ENCODE measurements around the gene ZKSCAN3. TPM values are rescaled to one million over a fixed set of nuclear protein-coding genes. Genes with fewer than 3 reads are reported as not detected.
"Not testable (repeated sequence)": the region's sequence is repeated elsewhere in the genome, so short reads cannot be mapped to it uniquely, and the experiment has no call there.

Gene ZKSCAN3
- total RNA-seq, 2 experiments from 2014 or later = 7.0 to 7.6 TPM

DNA sequence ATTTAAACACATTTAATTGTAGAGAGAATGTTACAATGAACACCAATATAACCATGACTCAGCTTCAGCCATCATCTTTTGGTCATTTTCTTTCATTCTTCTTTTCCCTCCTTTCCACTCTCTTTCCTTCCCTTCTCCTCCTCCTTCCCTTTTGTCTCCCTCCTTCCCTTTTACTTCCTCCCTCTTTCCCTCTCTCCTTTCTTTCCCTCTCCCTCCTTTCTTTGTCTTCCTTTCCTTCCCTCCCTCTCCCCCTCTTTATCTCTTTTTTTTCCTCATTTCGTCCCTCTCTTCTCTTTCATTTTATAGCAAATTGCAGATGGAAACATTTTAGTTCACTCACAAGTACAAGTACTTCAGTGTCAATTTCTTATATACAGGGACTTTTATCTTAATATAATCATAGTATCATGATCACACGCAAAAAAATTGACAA lies 1.8 kb downstream of the ZKSCAN3 start:
- H3K27ac Mint-ChIP-seq = peak overlapping the region; percentile 47
- H3K4me3 Mint-ChIP-seq = peak overlapping the region; percentile 100
- peaks cover 10% of the 10 kb centered on the region for H3K27me3 Mint-ChIP-seq
- DNase-seq (no peak), ATAC-seq (ENCODE audit: low read depth) (no peak)
- peaks cover 34% of the 10 kb centered on the region for H3K4me1 Mint-ChIP-seq
- no peaks in the 10 kb centered on the region for H3K9me3 Mint-ChIP-seq
- H3K36me3 Mint-ChIP-seq = peaks cover 21% of the 10 kb centered on the region
- POLR2A ChIA-PET = interaction anchor here (1.1 to 2.1 kb wide), 3 partner anchors 16 to 210 kb away, joined by 3 to 15 read pairs (median 3); partner anchors contain the start of genes ZKSCAN8 and ZSCAN31

DNA sequence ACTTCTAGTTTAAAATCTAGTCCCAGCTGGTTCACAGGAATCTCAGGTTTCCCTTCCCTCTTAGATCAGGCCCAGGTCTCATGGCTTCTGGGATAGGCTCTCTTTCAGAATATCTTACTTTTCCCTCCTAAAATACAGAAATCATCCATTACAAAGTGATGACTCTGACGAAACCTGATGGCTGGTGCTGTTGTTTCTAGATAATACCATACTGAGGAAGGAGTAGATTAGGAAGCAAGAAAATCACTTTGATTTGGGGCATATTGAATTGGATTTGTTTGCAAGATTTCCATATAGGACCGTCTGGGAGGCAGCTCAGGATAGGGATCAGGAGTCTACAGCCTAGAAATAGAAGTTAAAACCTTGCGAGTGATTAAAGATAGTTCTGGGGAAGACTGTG lies 3.6 kb downstream of the ZKSCAN3 start:
- Mint-ChIP-seq H3K36me3 (peaks cover 21% of the 10 kb centered on the region), H3K4me1 (peaks cover 39% of the 10 kb centered on the region), H3K27me3 (no peaks in the 10 kb centered on the region), H3K9me3 (no peaks in the 10 kb centered on the region), H3K27ac (no peak overlapping the region), H3K4me3 (no peak overlapping the region)
- ATAC-seq (ENCODE audit: low read depth) (no peak), DNase-seq (no peak)
- POLR2A ChIA-PET = interaction anchor here (0.6 kb wide), 1 partner anchor 463 kb away, joined by 4 read pairs; a partner anchor contains a TSS

DNA sequence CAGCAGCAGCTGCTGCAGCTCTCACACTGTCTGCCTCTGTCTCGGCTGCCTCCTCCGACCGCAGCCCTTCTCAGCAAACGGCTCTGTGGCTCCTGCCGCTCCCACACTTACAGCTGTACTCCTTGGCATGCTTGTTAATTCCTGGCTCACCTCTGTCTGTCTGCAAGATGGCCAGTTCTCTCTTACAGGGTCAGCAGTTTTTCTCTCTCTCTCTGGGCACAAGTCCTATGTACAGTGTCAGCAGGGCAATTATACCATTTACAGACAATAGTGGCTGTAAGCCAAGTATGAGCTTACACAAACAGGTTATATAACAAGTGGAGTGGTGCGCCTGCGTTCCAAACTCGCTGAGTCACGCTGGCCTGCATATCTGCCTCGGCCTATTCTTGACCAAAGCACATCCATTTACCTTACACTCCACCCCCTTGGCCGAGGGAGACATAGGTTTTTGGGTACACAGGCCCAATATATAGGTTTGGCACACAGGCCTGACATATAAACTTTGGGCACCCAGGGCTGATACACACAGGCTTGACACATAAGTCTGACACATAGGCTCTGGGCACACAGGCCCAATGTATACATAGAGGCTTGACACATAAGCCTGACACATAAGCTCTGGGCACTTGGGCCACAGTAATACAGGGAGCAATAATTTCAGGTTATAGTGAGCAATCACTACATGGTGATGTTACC lies 4.4 kb downstream of the ZKSCAN3 start:
- H3K4me1 Mint-ChIP-seq = peaks cover 39% of the 10 kb centered on the region
- DNase-seq (no peak), ATAC-seq (ENCODE audit: low read depth) (no peak)
- H3K4me3 Mint-ChIP-seq = no peak overlapping the region
- POLR2A ChIA-PET = interaction anchor here (0.6 kb wide), 1 partner anchor 463 kb away, joined by 4 read pairs; a partner anchor contains a TSS
- H3K36me3 Mint-ChIP-seq = peaks cover 21% of the 10 kb centered on the region
- H3K27me3 Mint-ChIP-seq = no peaks in the 10 kb centered on the region
- H3K9me3 Mint-ChIP-seq = no peaks in the 10 kb centered on the region
- no peak overlapping the region for H3K27ac Mint-ChIP-seq

DNA sequence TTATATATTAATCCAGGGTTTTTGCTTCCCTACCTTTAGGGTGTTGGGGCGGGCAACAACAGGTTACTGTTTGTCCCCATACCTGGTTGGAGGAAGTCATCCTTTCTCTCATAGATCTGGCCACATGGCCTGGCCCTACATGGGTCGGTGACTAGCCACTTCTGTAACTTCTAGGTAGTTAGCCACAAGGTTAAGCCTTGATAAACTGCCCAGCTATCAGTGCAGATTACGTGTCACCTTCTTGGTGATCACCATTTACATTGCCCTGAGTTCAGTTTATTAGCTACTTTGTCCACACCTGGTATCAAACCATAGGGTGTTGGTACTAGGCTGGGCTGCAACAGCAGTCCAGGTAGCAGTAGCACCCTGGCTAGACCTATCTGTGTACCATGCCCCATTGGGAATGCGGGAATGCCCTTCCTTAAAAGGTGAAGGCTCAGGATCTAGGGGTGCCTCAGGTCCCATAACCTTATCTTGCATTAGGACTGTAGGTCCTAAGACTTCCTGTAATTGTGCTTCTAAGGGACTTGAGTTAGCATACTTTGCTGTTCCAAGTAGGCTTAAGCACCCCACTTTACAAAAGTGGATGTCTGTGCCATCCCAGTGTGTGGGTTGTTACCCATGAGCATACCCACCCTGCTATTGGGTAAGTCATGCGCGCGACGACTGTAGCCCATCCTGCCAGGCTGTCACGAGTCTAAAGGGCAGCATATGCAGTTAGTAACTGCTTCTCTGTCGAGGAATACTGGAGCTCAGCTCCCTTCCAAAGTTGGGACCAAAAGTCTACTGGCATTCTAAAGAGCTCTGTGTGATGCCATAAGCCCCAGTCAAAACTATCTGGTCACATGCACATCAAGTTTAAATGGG lies 5.2 kb downstream of the ZKSCAN3 start:
- H3K4me3 Mint-ChIP-seq = peak overlapping the region; percentile 89
- H3K9me3 Mint-ChIP-seq = no peaks in the 10 kb centered on the region
- ATAC-seq (ENCODE audit: low read depth) (no peak), DNase-seq (no peak)
- peaks cover 37% of the 10 kb centered on the region for H3K4me1 Mint-ChIP-seq
- H3K36me3 Mint-ChIP-seq = peaks cover 18% of the 10 kb centered on the region
- no peak overlapping the region for H3K27ac Mint-ChIP-seq
- H3K27me3 Mint-ChIP-seq = no peaks in the 10 kb centered on the region
- POLR2A ChIA-PET = interaction anchor here (0.6 to 2.4 kb wide), 7 partner anchors 17 to 546 kb away, joined by 3 to 11 read pairs (median 4); a partner anchor contains a TSS

DNA sequence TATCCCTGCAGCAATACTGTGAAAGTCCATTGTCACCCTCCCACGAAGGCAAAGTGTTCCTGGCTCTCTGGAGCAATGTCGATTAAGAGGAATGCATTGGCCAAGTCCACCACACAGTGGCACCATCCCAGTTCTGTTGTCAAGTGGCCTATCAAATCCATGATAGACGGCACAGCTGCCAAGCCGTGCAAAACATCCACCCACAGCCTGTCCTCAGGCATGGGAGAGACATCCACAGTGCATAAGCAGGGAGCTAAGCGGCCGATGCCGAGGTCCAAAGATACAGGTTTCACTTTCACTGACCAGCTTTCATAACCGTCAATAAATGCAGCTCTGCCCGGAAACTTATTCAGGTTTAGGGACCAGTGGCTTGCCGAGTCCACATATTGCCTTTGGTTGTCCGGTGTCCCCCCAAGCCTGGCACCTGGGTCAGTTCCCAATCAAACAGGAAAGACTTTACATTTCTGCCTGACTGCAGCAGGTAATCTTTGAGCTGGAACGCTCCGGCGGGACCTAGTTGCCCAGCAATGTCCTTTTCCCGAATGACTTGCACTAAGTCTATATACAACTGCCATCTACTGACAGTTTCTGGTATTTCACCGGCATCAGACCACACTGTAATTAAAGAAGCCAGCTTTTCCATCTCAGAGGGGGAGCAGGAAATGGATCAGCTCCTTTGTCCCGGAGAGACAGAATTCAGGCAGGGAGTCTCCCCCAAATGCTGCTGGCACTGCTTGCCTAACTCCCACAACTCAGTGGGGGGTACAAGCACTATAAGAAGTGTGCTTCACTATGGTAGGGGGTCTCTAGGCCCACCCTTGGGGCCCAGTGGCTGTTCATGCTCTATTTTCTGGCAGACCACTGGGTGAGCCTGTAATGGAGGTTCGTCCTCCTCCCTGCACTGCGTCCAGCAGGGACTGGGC lies 6.3 kb downstream of the ZKSCAN3 start:
- DNase-seq (peak; percentile 65), ATAC-seq (ENCODE audit: low read depth) (peak; percentile 83)
- Mint-ChIP-seq H3K27ac (peak overlapping the region; percentile 87), H3K36me3 (peaks cover 19% of the 10 kb centered on the region), H3K4me1 (peaks cover 31% of the 10 kb centered on the region), H3K9me3 (no peaks in the 10 kb centered on the region), H3K27me3 (no peaks in the 10 kb centered on the region), H3K4me3 (peak overlapping the region; percentile 89)
- POLR2A ChIA-PET = interaction anchor here (0.6 to 2.4 kb wide), 11 partner anchors 16 to 547 kb away, joined by 3 to 11 read pairs (median 4); partner anchors contain the start of genes ZKSCAN8, ZSCAN16 and ZSCAN26

DNA sequence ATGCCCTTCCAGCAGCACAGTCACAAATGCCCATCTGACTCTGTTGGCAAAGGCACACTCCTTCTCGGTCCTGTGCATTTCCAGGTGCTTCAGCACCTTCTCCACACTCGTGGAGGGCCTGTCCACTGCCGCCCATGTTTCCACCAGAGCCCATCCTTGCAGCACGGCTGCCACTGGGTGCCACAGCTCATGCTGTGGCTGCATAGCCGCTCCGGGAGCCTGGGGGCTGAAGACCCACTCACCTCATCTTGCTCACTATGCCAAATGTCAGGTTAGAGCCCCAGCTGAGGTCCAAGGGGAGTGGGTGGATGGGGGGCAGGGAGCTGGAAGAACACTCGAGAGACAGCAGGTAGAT lies 6.9 kb downstream of the ZKSCAN3 start:
- POLR2A ChIA-PET = interaction anchor here (0.9 to 2.4 kb wide), 7 partner anchors 18 to 484 kb away, joined by 3 to 11 read pairs (median 5); partner anchors contain the start of genes ZKSCAN8, ZSCAN16 and ZSCAN26
- H3K27ac Mint-ChIP-seq = peak overlapping the region; percentile 45

DNA sequence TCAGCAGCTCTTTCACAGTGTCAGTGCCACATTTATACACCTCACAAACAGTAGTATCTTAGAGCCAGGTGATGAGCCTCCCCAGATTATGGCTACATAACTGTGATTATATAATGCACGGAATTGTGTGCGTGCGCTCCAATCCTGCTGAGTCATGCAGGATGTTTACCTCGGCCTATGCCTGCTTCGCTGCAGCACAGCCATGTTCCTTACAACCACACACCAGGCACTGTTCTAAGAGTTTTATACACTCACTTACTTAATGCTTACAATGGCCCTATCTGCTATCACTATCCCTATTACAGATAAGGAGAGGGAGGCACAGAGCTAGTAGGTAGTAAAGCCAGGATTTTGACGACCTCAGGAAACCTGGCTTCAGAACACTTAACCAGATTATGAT lies 7.3 kb downstream of the ZKSCAN3 start:
- H3K9me3 Mint-ChIP-seq = no peaks in the 10 kb centered on the region
- ATAC-seq (ENCODE audit: low read depth) (no peak), DNase-seq (no peak)
- H3K27ac Mint-ChIP-seq = peak overlapping the region; percentile 71
- POLR2A ChIA-PET = interaction anchor here (1.0 to 2.4 kb wide), 4 partner anchors 90 to 464 kb away, joined by 3 to 11 read pairs (median 6); partner anchors contain the start of gene ZSCAN26
- no peaks in the 10 kb centered on the region for H3K27me3 Mint-ChIP-seq
- H3K36me3 Mint-ChIP-seq = peaks cover 16% of the 10 kb centered on the region
- no peak overlapping the region for H3K4me3 Mint-ChIP-seq
- peaks cover 23% of the 10 kb centered on the region for H3K4me1 Mint-ChIP-seq

More for the DNA sequence above, 6.9 kb downstream of the ZKSCAN3 start:
- H3K36me3 Mint-ChIP-seq = peaks cover 17% of the 10 kb centered on the region
- no peaks in the 10 kb centered on the region for H3K9me3 Mint-ChIP-seq
- H3K4me1 Mint-ChIP-seq = peaks cover 25% of the 10 kb centered on the region
- DNase-seq (no peak), ATAC-seq (ENCODE audit: low read depth) (no peak)
- H3K27me3 Mint-ChIP-seq = no peaks in the 10 kb centered on the region
- peak overlapping the region; percentile 89 for H3K4me3 Mint-ChIP-seq

DNA sequence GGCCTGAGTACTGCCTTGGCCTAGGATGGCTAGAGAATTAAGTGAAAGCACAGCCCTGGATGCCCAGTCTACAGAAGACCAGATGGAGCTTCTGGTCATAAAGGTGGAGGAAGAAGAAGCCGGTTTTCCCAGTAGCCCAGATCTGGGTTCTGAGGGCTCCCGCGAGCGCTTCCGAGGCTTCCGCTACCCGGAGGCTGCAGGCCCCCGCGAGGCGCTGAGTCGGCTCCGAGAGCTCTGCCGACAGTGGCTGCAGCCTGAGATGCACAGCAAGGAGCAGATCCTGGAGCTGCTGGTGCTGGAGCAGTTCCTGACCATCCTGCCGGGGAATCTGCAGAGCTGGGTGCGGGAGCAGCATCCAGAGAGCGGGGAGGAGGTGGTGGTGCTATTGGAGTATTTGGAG lies 9.8 kb downstream of the ZKSCAN3 start:
- H3K27me3 Mint-ChIP-seq; POLR2A ChIA-PET; ATAC-seq (ENCODE audit: low read depth); H3K9me3 Mint-ChIP-seq; H3K4me3 Mint-ChIP-seq; H3K36me3 Mint-ChIP-seq; DNase-seq; H3K27ac Mint-ChIP-seq: not testable (repeated sequence)
- peaks cover 19% of the 10 kb centered on the region for H3K4me1 Mint-ChIP-seq

DNA sequence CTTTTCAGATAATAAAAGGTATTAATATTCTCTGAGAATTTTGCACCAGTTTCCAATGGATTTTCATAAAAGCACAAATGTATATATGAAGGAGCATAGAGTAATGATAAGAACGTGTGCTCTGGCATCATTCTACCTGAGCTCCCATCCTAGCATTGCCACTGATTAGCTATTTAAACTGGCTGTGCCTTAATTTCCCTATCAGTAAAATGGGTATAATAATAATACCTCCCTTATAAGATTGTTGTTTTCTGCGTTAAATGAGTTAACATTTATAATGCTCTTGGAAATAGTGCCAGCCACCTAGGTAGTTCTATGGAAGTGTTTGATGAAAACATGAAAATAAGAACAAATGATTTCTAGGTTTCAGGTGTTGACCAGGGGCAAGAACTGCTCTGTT lies 11.2 kb downstream of the ZKSCAN3 start:
- H3K27me3 Mint-ChIP-seq = no peaks in the 10 kb centered on the region
- no peak overlapping the region for H3K4me3 Mint-ChIP-seq
- DNase-seq = no peak
- H3K9me3 Mint-ChIP-seq = no peaks in the 10 kb centered on the region
- peaks cover 11% of the 10 kb centered on the region for H3K4me1 Mint-ChIP-seq
- ATAC-seq (ENCODE audit: low read depth) = no peak
- POLR2A ChIA-PET = interaction anchor here (0.6 kb wide), 1 partner anchor 1789 kb away, joined by 4 read pairs; no protein-coding TSS in a partner anchor
- no peak overlapping the region for H3K27ac Mint-ChIP-seq
- peaks cover 20% of the 10 kb centered on the region for H3K36me3 Mint-ChIP-seq

DNA sequence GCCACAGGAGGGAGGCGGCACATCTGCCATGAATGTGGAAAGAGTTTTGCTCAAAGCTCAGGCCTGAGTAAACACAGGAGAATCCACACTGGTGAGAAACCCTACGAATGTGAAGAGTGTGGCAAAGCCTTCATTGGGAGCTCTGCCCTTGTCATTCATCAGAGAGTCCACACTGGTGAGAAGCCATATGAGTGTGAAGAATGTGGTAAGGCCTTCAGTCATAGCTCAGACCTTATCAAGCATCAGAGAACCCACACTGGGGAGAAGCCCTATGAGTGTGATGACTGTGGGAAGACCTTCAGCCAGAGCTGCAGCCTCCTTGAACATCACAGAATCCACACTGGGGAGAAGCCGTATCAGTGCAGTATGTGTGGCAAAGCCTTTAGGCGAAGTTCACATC lies 15.8 kb downstream of the ZKSCAN3 start:
- H3K27ac Mint-ChIP-seq; H3K27me3 Mint-ChIP-seq; H3K9me3 Mint-ChIP-seq; ATAC-seq (ENCODE audit: low read depth); H3K4me1 Mint-ChIP-seq; DNase-seq; H3K4me3 Mint-ChIP-seq; POLR2A ChIA-PET: not testable (repeated sequence)
- H3K36me3 Mint-ChIP-seq = peaks cover 31% of the 10 kb centered on the region

DNA sequence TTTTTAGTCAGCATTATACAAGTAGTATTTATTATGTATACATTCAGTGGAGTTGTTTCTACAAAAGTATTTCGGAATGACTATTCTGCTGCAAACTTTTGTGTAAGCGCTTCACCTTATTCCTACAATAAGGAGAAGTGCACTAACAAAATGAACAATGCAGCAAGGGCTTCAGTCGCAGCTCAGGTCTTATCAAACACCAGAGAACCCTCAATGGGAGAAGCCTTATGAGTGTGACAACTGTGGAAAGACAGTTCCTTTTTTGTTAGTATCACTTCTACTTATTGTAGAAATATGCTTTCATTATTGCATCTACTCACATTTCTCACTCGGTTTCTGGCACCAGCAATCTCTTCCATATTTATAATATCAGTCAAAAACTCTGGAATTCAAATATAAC lies 18.8 kb downstream of the ZKSCAN3 start:
- Mint-ChIP-seq H3K36me3 (peaks cover 29% of the 10 kb centered on the region), H3K27ac (no peak overlapping the region), H3K4me1 (peaks cover 2% of the 10 kb centered on the region), H3K4me3 (no peak overlapping the region), H3K27me3 (no peaks in the 10 kb centered on the region), H3K9me3 (no peaks in the 10 kb centered on the region)
- ATAC-seq (ENCODE audit: low read depth) = no peak
- POLR2A ChIA-PET = no interaction called here
- no peak for DNase-seq

DNA sequence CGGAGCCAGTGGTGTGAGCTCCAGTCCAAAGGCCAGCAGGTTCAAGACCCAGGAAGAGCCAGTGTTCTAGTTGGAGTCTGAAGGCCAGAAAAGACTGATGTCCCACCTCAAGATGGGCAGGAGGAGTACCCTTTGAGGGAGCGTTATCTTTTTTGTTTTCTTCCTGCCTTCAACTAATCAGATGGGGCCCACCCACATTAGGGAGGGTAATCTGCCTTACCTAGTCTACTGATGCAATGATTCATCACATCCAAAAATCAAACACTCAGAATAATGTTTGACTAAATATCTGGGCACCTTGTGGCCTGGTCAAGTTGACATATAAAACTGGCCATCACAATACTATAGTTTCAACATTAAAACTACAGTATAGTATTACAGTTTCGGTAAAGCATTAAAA lies 19.7 kb downstream of the ZKSCAN3 start:
- Mint-ChIP-seq H3K4me1 (peaks cover 2% of the 10 kb centered on the region), H3K27ac (no peak overlapping the region), H3K4me3 (no peak overlapping the region), H3K27me3 (no peaks in the 10 kb centered on the region), H3K36me3 (peaks cover 29% of the 10 kb centered on the region), H3K9me3 (no peaks in the 10 kb centered on the region)
- DNase-seq (no peak), ATAC-seq (ENCODE audit: low read depth) (no peak)
- POLR2A ChIA-PET = no interaction called here

All from activated naive CD8-positive, alpha-beta T cell treated with anti-CD3 and anti-CD28 coated beads, Interleukin-2, amount 10 ng/mL, durations not matched to agents 7 days and 5 days (primary cell).